GM06990 (cell line): Measurements from ENCODE around the gene TSC22D3.

Experiments
- DNase-seq: peaks from one replicate; pipeline ENCODE4 v3.0.0-alpha.2; 2011; ENCODE audit not compliant: insufficient read length; ENCODE audit errors: extremely low read depth
- H3K27me3 ChIP-seq: replicated peaks from 2 replicates; pipeline ENCODE4 v1.6.0; 2011; ENCODE audit warnings: low read length; ENCODE audit not compliant: control insufficient read depth, insufficient read depth
- H3K36me3 ChIP-seq: 2 replicates; pipeline ENCODE4 v1.5.1; 2011; ENCODE audit warnings: low read length; ENCODE audit not compliant: control insufficient read depth, insufficient read depth
- H3K4me3 ChIP-seq: replicated peaks from 2 replicates; pipeline ENCODE4 v1.5.1; 2011; ENCODE audit warnings: low read depth, mild to moderate bottlenecking, control low read depth, low read length
- TF ChIP-seq, protein P1 (sequence below): IDR thresholded peaks from 2 replicates; pipeline ENCODE4 v1.5.1; 2011; ENCODE audit warnings: low read length, control low read depth, mild to moderate bottlenecking, inconsistent platforms; ENCODE audit not compliant: insufficient read depth, poor library complexity, severe bottlenecking

The TSC22D3 gene

DNA sequence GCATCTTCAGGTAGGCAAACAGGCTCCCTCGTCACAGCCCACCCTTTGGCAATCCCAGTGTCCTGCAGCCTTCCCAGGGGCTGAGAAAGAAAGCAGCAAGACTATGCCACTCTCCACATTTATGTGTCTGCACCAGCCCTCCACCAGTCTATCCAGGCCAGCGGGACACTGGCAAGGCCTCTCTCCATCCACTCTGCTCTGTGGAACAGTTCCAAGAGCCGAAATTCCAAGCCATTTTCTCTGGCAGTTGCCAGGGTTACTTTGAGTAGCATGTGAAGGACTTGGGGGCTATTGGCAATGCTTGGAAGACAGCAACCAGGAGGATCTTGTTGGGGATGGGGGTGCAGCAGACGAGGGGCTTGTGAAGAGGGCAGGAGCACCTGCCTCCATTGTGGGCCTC lies 52.1 kb downstream of the TSC22D3 start:
- Histone ChIP-seq H3K36me3 (no peaks in the 10 kb centered on the region), H3K4me3 (no peak overlapping the region), H3K27me3 (no peaks in the 10 kb centered on the region)
- TF ChIP-seq, protein P1, sequence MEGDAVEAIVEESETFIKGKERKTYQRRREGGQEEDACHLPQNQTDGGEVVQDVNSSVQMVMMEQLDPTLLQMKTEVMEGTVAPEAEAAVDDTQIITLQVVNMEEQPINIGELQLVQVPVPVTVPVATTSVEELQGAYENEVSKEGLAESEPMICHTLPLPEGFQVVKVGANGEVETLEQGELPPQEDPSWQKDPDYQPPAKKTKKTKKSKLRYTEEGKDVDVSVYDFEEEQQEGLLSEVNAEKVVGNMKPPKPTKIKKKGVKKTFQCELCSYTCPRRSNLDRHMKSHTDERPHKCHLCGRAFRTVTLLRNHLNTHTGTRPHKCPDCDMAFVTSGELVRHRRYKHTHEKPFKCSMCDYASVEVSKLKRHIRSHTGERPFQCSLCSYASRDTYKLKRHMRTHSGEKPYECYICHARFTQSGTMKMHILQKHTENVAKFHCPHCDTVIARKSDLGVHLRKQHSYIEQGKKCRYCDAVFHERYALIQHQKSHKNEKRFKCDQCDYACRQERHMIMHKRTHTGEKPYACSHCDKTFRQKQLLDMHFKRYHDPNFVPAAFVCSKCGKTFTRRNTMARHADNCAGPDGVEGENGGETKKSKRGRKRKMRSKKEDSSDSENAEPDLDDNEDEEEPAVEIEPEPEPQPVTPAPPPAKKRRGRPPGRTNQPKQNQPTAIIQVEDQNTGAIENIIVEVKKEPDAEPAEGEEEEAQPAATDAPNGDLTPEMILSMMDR = no peak
- DNase-seq = no peak

- no peak overlapping the region for H3K4me3 ChIP-seq
- DNase-seq = no peak
- no peaks in the 10 kb centered on the region for H3K36me3 ChIP-seq
- TF ChIP-seq, protein P1 = no peak
- no peaks in the 10 kb centered on the region for H3K27me3 ChIP-seq
Measured at GRCh38 chrX:107721966-107722707, 53.5 kb downstream of the TSC22D3 start.

DNA sequence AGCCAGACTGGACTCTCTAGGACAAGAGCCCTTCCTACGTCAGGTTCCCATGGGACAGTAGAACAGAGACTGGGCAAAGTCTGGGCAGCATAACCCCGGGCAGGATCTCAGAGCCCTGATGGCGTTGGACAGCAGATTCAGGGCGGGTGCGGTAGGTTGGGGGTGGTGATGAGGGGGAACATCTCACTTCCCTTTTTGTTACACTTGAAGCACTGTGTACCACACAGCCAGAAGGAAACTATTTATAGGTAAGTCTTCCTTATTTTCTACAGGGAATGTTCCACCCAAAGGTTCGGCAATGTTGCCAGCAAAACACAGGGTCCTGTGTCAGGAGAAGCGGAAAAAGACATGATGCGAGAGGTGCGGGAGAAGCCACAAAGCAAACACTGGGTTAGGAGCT lies 54.3 kb downstream of the TSC22D3 start:
- Histone ChIP-seq H3K4me3 (no peak overlapping the region), H3K36me3 (no peaks in the 10 kb centered on the region), H3K27me3 (no peaks in the 10 kb centered on the region)
- TF ChIP-seq, protein P1 = no peak
- no peak for DNase-seq

GRCh38 chrX:107718156-107718621 lies 57.4 kb downstream of the TSC22D3 start:
- TF ChIP-seq, protein P1 = peak; percentile 79
- no peak overlapping the region for H3K4me3 ChIP-seq
- DNase-seq = no peak
- H3K27me3 ChIP-seq = no peaks in the 10 kb centered on the region
- H3K36me3 ChIP-seq = no peaks in the 10 kb centered on the region

DNA sequence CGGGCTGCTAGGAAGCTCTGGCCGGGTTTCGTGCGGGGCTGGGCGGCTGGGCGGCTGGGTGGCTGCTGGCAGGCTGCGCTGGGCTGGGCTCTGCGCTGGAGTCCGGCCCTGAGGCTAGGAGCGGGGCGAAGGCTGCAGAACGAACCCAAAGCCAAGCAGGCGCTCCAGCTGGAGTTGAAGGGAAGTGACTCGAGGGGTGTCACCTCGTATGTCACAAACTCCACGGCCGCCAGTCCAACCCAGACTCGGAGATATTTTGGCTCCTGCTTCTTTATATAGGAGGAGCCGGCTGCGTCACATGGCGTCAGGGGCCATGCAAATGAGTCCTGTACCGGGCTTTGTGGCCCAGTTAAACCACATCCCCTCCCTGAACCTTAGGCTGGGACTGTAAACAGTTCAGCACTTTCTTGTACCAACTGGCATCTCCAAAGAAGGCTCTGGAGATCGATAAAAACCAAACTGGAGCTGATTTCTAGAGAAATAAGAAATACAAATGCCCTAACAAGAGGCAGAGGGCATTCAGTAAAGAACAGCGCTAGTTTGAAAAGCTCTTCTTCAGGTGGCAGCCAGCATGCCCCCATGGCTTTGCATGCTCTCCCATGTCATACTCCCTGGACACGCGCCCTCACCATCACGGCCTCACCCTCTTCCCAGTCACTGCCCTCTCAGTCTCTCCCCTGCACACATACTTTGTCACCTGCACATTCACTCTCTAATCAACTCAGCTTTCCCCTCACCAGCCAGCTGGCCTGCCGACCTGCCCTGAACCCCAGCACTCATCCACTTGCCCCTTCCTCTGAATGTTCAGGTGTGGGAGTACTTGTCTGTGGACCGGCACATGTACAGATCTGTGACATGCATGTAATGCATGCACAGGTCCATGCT lies 58.5 kb downstream of the TSC22D3 start:
- no peaks in the 10 kb centered on the region for H3K36me3 ChIP-seq
- H3K4me3 ChIP-seq = peak overlapping the region; percentile 58
- H3K27me3 ChIP-seq = no peaks in the 10 kb centered on the region
- DNase-seq = peak; percentile 75
- TF ChIP-seq, protein P1 = no peak
